Tibial nerve (tissue), 3 donors: ENCODE data around the gene NDUFAB1.

Experiments used
- POLR2A ChIP-seq, 2 donors: fragments of 450-650 bp; IDR thresholded peaks; one replicate each; pipeline ENCODE4 v1.6.1; 2017; ENCODE audit warnings: antibody characterized with exemption in 2 of 2, mild to moderate bottlenecking in 2 of 2, moderate library complexity in 2 of 2
- TF ChIP-seq, protein P1 (sequence below), 5 experiments: fragments of 200-600 bp in 3 of 5; fragments of 450-650 bp in 2 of 5; sonication (generic) in 3 of 5; IDR thresholded peaks; one replicate each; pipeline ENCODE4 v1.5.1; 2016 to 2019; ENCODE audit warnings: antibody characterized with exemption in 5 of 5, mild to moderate bottlenecking in 3 of 5, moderate library complexity in 2 of 5

DNA sequence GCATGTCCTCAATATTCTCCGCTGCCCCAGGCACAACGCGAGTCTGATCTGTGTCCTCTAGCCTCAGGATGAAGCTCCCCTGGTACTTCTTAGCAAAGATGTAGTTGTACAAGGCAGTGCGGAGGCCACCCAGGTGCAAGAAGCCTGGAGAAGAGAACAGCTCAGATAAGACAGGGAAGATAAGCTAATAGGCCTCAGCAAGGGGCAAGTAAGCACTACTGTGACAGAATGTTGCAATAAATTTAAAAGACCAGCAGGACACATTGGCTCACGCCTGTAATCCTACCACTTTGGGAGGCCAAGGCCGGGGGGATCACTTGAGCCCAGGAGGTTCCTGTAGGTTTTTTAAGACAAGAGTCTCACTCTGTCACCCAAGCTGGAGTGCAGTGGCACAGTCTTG lies 44.0 kb downstream of the NDUFAB1 start:
- TF ChIP-seq, protein P1, sequence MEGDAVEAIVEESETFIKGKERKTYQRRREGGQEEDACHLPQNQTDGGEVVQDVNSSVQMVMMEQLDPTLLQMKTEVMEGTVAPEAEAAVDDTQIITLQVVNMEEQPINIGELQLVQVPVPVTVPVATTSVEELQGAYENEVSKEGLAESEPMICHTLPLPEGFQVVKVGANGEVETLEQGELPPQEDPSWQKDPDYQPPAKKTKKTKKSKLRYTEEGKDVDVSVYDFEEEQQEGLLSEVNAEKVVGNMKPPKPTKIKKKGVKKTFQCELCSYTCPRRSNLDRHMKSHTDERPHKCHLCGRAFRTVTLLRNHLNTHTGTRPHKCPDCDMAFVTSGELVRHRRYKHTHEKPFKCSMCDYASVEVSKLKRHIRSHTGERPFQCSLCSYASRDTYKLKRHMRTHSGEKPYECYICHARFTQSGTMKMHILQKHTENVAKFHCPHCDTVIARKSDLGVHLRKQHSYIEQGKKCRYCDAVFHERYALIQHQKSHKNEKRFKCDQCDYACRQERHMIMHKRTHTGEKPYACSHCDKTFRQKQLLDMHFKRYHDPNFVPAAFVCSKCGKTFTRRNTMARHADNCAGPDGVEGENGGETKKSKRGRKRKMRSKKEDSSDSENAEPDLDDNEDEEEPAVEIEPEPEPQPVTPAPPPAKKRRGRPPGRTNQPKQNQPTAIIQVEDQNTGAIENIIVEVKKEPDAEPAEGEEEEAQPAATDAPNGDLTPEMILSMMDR (IDR thresholded peaks at IDR 0.05): no peak
- TF ChIP-seq POLR2A (IDR thresholded peaks at IDR 0.05): no peak
